ENCODE results near the gene ANTXR1.

The ANTXR1 gene

GRCh38 chr2:69013142-69013839 lies at the start of gene ANTXR1:
Gene ANTXR1 (plus strand): TSS chr2:69013179. CDS start chr2:69013500, 321 bp downstream.
- peak; percentile 51 for DNase-seq

- no peak for DNase-seq
Measured at GRCh38 chr2:68964282-68964681, 48.7 kb upstream of the ANTXR1 start.

- no peak for DNase-seq
Measured at GRCh38 chr2:68968221-68968620, 44.8 kb upstream of the ANTXR1 start.

- no peak for DNase-seq
Measured at GRCh38 chr2:68969736-68970490, 43.1 kb upstream of the ANTXR1 start.

- DNase-seq: no peak
Measured at GRCh38 chr2:68970566-68971265, 42.3 kb upstream of the ANTXR1 start.

- no peak for DNase-seq
Measured at GRCh38 chr2:68971591-68972231, 41.3 kb upstream of the ANTXR1 start.

- no peak for DNase-seq
Measured at GRCh38 chr2:68974251-68974650, 38.7 kb upstream of the ANTXR1 start, which contains the start of gene GKN1. Gene GKN1 (plus strand): TSS chr2:68974636. CDS start chr2:68974678, 42 bp downstream.

GRCh38 chr2:68974946-68975665 lies 37.9 kb upstream of the ANTXR1 start:
- no peak for DNase-seq

- DNase-seq: no peak
Measured at GRCh38 chr2:68975844-68976243, 37.1 kb upstream of the ANTXR1 start.

- no peak for DNase-seq
Measured at GRCh38 chr2:68977453-68977852, 35.5 kb upstream of the ANTXR1 start.

- DNase-seq: no peak
Measured at GRCh38 chr2:68978098-68978497, 34.9 kb upstream of the ANTXR1 start.

- no peak for DNase-seq
Measured at GRCh38 chr2:68980956-68981355, 32.0 kb upstream of the ANTXR1 start.

- DNase-seq: no peak
Measured at GRCh38 chr2:68987021-68987503, 25.9 kb upstream of the ANTXR1 start.

GRCh38 chr2:68989035-68989434 lies 23.9 kb upstream of the ANTXR1 start:
- no peak for DNase-seq

- no peak for DNase-seq
Measured at GRCh38 chr2:68992341-68992740, 20.6 kb upstream of the ANTXR1 start.

GRCh38 chr2:68992933-68993332 lies 20.0 kb upstream of the ANTXR1 start:
- no peak for DNase-seq

- no peak for DNase-seq
Measured at GRCh38 chr2:68993660-68994059, 19.3 kb upstream of the ANTXR1 start.

- no peak for DNase-seq
Measured at GRCh38 chr2:68994864-68995263, 18.1 kb upstream of the ANTXR1 start.

- no peak for DNase-seq
Measured at GRCh38 chr2:68995916-68996315, 17.1 kb upstream of the ANTXR1 start.

- DNase-seq: no peak
Measured at GRCh38 chr2:68997401-68997800, 15.6 kb upstream of the ANTXR1 start.

- DNase-seq: no peak
Measured at GRCh38 chr2:69001879-69002278, 11.1 kb upstream of the ANTXR1 start.

- no peak for DNase-seq
Measured at GRCh38 chr2:69003731-69004130, 9.2 kb upstream of the ANTXR1 start.

Data from NCI-H146 (cell line).